Esophagus squamous epithelium (tissue), 4 donors: ENCODE measurements around the gene CPNE4.

Source experiments
- POLR2A ChIP-seq, 4 donors: fragments of 450-650 bp; IDR thresholded peaks; one replicate each; pipeline ENCODE4 v1.6.1; 2017; ENCODE audit warnings: antibody characterized with exemption in 4 of 4, mild to moderate bottlenecking in 4 of 4, moderate library complexity in 3 of 4
- TF ChIP-seq, protein P1 (sequence below), 6 experiments: fragments of 450-650 bp in 4 of 6; fragments of 200-600 bp in 2 of 6; sonication (generic) in 2 of 6; IDR thresholded peaks; one replicate each; pipeline ENCODE4 v1.5.1; 2016 to 2019; ENCODE audit warnings: antibody characterized with exemption in 6 of 6, mild to moderate bottlenecking in 4 of 6, moderate library complexity in 4 of 6

DNA sequence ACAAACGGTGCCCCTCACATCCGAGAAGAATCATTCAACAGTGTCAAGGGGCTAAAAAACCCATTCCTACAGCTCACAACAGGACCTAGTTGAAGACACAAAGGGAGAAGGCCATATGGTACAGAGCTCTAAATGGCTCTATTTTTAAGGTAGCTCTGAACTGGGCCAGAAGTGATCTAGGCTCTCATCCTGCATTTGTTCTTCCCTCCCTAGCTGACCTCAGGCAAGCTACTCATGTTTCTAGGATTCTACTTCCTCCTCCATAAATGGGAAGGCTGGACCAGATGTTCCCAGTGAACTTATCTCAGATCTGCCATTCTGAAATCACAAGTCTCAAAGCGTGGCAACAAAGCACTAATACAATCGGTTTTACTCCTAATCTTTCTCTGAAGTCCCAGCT, 62.3 kb downstream of the CPNE4 start:
- TF ChIP-seq POLR2A (IDR thresholded peaks at IDR 0.05): no peak
- TF ChIP-seq, protein P1, sequence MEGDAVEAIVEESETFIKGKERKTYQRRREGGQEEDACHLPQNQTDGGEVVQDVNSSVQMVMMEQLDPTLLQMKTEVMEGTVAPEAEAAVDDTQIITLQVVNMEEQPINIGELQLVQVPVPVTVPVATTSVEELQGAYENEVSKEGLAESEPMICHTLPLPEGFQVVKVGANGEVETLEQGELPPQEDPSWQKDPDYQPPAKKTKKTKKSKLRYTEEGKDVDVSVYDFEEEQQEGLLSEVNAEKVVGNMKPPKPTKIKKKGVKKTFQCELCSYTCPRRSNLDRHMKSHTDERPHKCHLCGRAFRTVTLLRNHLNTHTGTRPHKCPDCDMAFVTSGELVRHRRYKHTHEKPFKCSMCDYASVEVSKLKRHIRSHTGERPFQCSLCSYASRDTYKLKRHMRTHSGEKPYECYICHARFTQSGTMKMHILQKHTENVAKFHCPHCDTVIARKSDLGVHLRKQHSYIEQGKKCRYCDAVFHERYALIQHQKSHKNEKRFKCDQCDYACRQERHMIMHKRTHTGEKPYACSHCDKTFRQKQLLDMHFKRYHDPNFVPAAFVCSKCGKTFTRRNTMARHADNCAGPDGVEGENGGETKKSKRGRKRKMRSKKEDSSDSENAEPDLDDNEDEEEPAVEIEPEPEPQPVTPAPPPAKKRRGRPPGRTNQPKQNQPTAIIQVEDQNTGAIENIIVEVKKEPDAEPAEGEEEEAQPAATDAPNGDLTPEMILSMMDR (IDR thresholded peaks at IDR 0.05): no peak
